Activated CD4-positive, alpha-beta T cell treated with anti-CD3 and anti-CD28 coated beads, Interleukin-2, amount 10 ng/mL, durations not matched to agents 7 days and 5 days (primary cell): Measurements from ENCODE around the gene MEIOB. TPM values are rescaled to one million over a fixed set of nuclear protein-coding genes. Genes with fewer than 3 reads are reported as not detected.
"Not testable (repeated sequence)": the region's sequence is repeated elsewhere in the genome, so short reads cannot be mapped to it uniquely, and the experiment has no call there.

Experiments
- CTCF ChIA-PET: fragments of 350-600 bp; sonication (Branson Sonifier 250); formaldehyde crosslinking; loops from one replicate; lab custom pipeline; 2021; ENCODE audit warnings: antibody characterized with exemption; lab: Charles Lee
- POLR2A ChIA-PET: fragments of 350-600 bp; sonication (Branson Sonifier 250); formaldehyde crosslinking; loops from one replicate; lab custom pipeline; 2021; ENCODE audit warnings: antibody characterized with exemption; lab: Charles Lee
- DNase-seq: peaks from one replicate; pipeline ENCODE4 v3.0.0-alpha.2; 2020
- H3K27ac Mint-ChIP-seq: one replicate; pipeline ENCODE4 v1.8.0; 2021; ENCODE audit warnings: mild to moderate bottlenecking, moderate library complexity, mixed read lengths
- H3K27me3 Mint-ChIP-seq: one replicate; pipeline ENCODE4 v1.8.0; 2021; ENCODE audit warnings: mixed read lengths
- H3K36me3 Mint-ChIP-seq: one replicate; pipeline ENCODE4 v1.8.0; 2021; ENCODE audit warnings: low read depth, mixed read lengths
- H3K4me1 Mint-ChIP-seq: one replicate; pipeline ENCODE4 v1.8.0; 2021; ENCODE audit warnings: mixed read lengths
- H3K4me3 Mint-ChIP-seq: one replicate; pipeline ENCODE4 v1.8.0; 2021; ENCODE audit warnings: mild to moderate bottlenecking, moderate library complexity, mixed read lengths
- H3K9me3 Mint-ChIP-seq: one replicate; pipeline ENCODE4 v1.8.0; 2021; ENCODE audit warnings: mixed read lengths
- total RNA-seq, 2 experiments: library from RNA; stranded (reverse); gene quantifications; one replicate each; pipeline ENCODE4 v1.2.3, GENCODE V29; 2021

The MEIOB gene
- total RNA-seq, 2 experiments from 2014 or later = not detected

DNA sequence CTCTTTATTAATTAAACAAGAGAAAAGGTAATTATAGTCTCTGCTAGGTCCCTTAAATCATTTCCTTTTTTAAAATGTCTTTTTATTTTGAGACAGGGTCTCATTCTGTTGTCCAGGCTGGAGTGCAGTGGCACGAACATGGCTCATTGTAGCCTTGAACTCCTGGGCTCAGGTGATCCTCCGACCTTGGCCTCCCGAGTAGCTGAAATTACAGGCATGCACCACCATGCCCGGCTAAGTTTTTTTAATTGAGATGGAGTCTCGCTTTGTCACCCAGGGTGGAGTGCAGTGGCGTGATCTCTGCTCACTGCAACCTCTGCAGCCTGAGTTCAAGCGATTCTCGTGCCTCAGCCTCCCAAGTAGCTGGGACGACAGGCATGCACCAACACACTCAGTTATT, 9.2 kb upstream of the MEIOB start:
- DNase-seq, H3K4me1 Mint-ChIP-seq, H3K9me3 Mint-ChIP-seq, CTCF ChIA-PET, H3K27ac Mint-ChIP-seq, POLR2A ChIA-PET, H3K36me3 Mint-ChIP-seq, H3K4me3 Mint-ChIP-seq: not testable (repeated sequence)
- peaks cover 18% of the 10 kb centered on the region for H3K27me3 Mint-ChIP-seq

DNA sequence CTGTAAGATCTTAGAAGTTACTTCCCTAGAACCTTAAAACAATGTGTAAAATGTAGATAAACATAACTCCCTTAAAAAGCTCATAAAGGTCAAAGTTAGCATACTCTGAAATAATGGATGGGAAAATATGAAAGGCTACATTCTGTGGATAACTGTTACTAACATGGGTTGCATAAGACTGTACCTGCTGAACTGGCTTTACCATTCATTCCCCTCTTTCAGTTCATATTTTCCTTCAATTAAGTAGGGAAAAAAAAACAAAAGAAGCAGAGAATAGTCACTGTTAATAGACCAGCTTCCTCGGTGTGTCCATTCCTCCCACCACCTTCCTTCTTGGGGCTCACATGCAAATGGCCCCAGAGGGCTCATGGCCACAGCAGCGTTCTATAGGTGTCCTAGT, 7.5 kb upstream of the MEIOB start:
- no peak for DNase-seq
- POLR2A ChIA-PET = no interaction called here
- peaks cover 24% of the 10 kb centered on the region for H3K27me3 Mint-ChIP-seq
- H3K36me3 Mint-ChIP-seq = no peaks in the 10 kb centered on the region
- H3K27ac Mint-ChIP-seq = no peak overlapping the region
- H3K4me3 Mint-ChIP-seq = no peak overlapping the region
- H3K4me1 Mint-ChIP-seq = no peaks in the 10 kb centered on the region
- CTCF ChIA-PET = no interaction called here
- no peaks in the 10 kb centered on the region for H3K9me3 Mint-ChIP-seq

DNA sequence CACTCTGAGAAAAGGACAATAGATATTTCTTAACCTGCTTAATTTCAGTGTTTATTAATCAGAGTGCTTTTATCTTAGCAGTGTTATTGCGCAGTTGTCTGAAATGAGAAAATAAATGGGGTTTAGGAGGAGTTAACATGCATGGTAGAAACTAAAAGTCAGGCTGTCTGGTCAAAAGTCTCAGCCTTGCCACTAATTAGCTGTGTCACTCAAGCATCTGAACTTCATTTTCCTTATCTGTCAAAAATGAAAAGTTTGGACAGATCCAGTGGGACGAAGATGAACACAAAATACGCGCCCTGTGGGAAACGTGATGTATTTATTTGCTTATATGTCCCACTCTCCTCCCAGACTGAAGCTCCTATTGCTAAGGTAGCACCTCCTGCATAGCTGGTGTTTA, 6.3 kb upstream of the MEIOB start:
- POLR2A ChIA-PET = no interaction called here
- CTCF ChIA-PET = interaction anchor here (1.7 to 2.0 kb wide), 2 partner anchors 17 to 19 kb away, joined by 3 to 5 read pairs; no protein-coding TSS in a partner anchor
- DNase-seq = no peak
- Mint-ChIP-seq H3K4me3 (no peak overlapping the region), H3K27ac (no peak overlapping the region), H3K27me3 (peaks cover 27% of the 10 kb centered on the region), H3K9me3 (no peaks in the 10 kb centered on the region), H3K36me3 (no peaks in the 10 kb centered on the region), H3K4me1 (no peaks in the 10 kb centered on the region)

DNA sequence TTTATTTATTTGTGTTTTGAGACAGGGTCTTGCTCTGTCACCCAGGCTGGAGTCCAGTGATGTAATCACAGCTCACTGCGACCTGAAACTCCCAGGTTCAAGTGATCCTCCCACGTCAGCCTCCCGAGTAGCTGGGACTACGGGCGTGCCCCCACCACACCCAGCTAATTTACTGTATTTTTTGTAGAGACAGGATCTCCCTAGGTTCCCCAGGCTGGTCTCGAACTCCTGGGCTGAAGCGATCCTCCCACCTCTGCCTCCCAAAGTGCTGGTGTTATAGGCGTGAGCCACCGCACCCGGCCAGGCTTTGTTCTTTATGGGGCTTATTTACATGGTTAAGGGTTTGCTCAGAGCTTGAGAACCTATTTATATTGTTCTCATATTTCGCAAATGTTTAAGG, 5.8 kb upstream of the MEIOB start:
- ChIA-PET CTCF (interaction anchor here (1.7 to 2.0 kb wide), 2 partner anchors 16 to 18 kb away, joined by 3 to 5 read pairs; no protein-coding TSS in a partner anchor), POLR2A (no interaction called here)
- no peak overlapping the region for H3K4me3 Mint-ChIP-seq
- no peaks in the 10 kb centered on the region for H3K9me3 Mint-ChIP-seq
- DNase-seq = no peak
- H3K36me3 Mint-ChIP-seq = no peaks in the 10 kb centered on the region
- H3K27me3 Mint-ChIP-seq = peaks cover 27% of the 10 kb centered on the region
- no peaks in the 10 kb centered on the region for H3K4me1 Mint-ChIP-seq
- no peak overlapping the region for H3K27ac Mint-ChIP-seq

DNA sequence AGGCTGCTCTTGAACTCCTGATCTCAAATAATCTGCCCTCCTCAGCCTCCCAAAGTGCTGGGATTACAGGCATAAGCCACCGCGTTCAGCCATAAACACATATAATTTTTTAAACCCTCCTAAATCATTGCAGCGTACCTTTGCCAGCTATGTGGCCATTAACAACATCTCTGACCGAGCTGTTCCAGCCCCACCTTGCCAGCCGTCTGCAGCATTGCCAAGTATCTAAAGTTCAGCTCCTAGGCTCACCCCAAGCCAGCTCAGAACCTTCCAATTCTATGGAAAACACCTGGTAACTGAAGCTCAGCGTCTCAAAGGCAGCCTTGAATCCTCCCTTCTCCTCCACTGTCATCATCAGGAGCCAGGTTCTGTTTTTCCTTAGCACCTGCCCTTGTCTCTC, 5.1 kb upstream of the MEIOB start:
- no peak overlapping the region for H3K27ac Mint-ChIP-seq
- no peaks in the 10 kb centered on the region for H3K9me3 Mint-ChIP-seq
- no peaks in the 10 kb centered on the region for H3K36me3 Mint-ChIP-seq
- H3K27me3 Mint-ChIP-seq = peaks cover 34% of the 10 kb centered on the region
- CTCF ChIA-PET = interaction anchor here (0.5 to 2.0 kb wide), 4 partner anchors 16 to 279 kb away, joined by 3 to 5 read pairs (median 4); no protein-coding TSS in a partner anchor
- POLR2A ChIA-PET = no interaction called here
- peaks cover 5% of the 10 kb centered on the region for H3K4me1 Mint-ChIP-seq
- no peak overlapping the region for H3K4me3 Mint-ChIP-seq
- DNase-seq = no peak

DNA sequence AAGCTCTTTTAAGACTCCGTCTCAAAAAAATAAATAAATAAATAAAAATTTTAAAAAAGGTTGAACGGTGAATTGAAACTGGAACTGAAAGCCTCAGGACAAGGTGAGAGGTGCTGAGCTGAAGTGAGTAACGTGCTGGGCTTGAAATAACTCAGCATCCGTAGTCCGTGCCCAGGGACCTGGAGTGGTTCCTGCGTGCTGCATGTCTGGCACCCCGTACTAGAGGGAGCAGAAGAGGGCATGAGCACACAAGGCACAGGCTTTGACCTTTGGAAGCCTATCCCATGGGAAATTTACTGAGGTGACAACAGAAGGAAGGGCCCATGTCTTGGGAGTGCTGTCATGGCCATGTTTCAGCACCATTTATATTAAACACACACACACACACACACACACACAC, 4.5 kb upstream of the MEIOB start:
- ChIA-PET CTCF (interaction anchor here (0.9 to 1.3 kb wide), 3 partner anchors 12 to 146 kb away, joined by 3 to 4 read pairs (median 3); no protein-coding TSS in a partner anchor), POLR2A (no interaction called here)
- Mint-ChIP-seq H3K27ac (no peak overlapping the region), H3K27me3 (peaks cover 34% of the 10 kb centered on the region), H3K4me3 (no peak overlapping the region), H3K36me3 (no peaks in the 10 kb centered on the region), H3K4me1 (peaks cover 5% of the 10 kb centered on the region), H3K9me3 (no peaks in the 10 kb centered on the region)
- no peak for DNase-seq

DNA sequence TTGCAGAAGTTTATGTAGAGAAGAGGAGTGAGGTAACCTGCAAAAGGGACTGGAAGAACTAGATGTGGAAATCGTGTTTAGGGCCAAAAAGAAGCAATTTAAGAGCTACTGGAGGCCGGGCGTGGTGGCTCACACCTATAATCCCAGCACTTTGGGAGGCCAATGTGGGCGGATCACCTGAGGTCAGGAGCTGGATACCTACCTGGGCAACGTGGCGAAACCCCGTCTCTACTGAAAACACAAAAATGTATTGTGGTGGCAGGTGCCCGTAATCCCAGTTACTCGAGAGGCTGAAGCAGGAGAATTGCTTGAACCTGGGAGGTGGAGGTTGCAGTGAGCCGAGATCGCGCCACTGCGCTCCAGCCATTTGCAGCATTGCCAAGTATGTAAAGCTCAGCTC, 4.1 kb upstream of the MEIOB start:
- CTCF ChIA-PET = interaction anchor here (1.2 to 1.3 kb wide), 2 partner anchors 12 to 147 kb away, joined by 3 read pairs; no protein-coding TSS in a partner anchor
- H3K4me3 Mint-ChIP-seq = not testable (repeated sequence)

DNA sequence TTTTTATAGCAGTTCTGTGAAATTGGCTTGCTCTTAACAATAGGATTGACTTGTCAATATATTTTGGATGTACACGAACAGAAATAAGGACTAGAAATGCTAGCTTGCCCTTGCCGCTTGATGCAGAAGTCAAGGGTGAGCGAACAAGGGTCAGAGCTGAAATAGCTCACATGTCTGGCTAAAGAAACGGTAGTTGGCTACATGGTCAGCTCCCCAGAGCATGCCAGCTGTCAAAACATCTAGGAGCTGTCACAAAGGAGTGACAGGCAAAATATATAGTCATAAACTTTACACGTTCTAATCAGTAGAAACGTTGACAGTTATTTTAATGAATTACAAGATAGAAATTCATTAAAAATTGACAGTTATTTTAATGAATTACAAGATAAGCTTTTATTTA, 2.9 kb upstream of the MEIOB start:
- POLR2A ChIA-PET = no interaction called here
- H3K27ac Mint-ChIP-seq = no peak overlapping the region
- DNase-seq = no peak
- H3K27me3 Mint-ChIP-seq = peaks cover 39% of the 10 kb centered on the region
- H3K4me3 Mint-ChIP-seq = no peak overlapping the region
- no peaks in the 10 kb centered on the region for H3K36me3 Mint-ChIP-seq
- no peaks in the 10 kb centered on the region for H3K9me3 Mint-ChIP-seq
- peaks cover 5% of the 10 kb centered on the region for H3K4me1 Mint-ChIP-seq
- CTCF ChIA-PET = no interaction called here

More for the DNA sequence above, 4.1 kb upstream of the MEIOB start:
- H3K27ac Mint-ChIP-seq, H3K4me1 Mint-ChIP-seq, H3K36me3 Mint-ChIP-seq, POLR2A ChIA-PET, DNase-seq, H3K9me3 Mint-ChIP-seq: not testable (repeated sequence)
- H3K27me3 Mint-ChIP-seq = peaks cover 34% of the 10 kb centered on the region

DNA sequence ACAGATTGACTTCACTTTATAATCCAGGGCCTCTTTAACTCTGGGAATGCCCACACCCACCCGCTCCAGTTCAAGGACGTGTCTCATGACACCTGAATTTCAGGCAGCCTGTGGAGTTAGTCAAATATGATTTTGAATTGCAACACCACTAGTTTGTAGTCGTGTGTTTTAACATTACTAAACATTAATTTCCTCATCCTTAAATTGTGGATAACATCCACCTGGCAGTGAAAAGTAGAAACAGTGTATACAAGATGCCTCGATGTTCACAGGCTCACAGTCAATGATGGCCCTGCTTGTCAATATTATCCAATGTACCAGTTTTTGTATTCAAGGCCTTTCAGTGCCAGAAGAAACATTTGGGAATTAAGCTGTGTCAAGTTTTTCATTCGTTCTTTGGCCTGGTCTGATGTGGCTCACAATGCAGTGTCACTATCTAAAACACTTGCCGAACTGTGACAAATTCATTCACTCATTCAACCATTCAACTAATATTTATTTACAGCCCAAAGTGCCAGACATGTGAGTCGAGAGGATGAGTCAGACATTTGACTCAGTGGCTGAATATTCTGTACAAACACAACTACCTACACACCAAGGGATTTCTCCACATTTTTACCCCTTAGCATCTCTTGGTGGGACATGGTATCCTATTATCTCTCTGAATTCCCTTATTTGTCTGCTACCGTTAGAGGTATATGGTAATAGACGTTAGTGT, 1.4 kb downstream of the MEIOB start:
- H3K4me3 Mint-ChIP-seq = no peak overlapping the region
- ChIA-PET CTCF (interaction anchor here (0.8 to 1.0 kb wide), 2 partner anchors 11 to 53 kb away, joined by 3 to 4 read pairs; no protein-coding TSS in a partner anchor), POLR2A (no interaction called here)
- no peaks in the 10 kb centered on the region for H3K36me3 Mint-ChIP-seq
- no peak overlapping the region for H3K27ac Mint-ChIP-seq
- peaks cover 5% of the 10 kb centered on the region for H3K4me1 Mint-ChIP-seq
- DNase-seq = no peak
- peaks cover 29% of the 10 kb centered on the region for H3K27me3 Mint-ChIP-seq
- no peaks in the 10 kb centered on the region for H3K9me3 Mint-ChIP-seq

DNA sequence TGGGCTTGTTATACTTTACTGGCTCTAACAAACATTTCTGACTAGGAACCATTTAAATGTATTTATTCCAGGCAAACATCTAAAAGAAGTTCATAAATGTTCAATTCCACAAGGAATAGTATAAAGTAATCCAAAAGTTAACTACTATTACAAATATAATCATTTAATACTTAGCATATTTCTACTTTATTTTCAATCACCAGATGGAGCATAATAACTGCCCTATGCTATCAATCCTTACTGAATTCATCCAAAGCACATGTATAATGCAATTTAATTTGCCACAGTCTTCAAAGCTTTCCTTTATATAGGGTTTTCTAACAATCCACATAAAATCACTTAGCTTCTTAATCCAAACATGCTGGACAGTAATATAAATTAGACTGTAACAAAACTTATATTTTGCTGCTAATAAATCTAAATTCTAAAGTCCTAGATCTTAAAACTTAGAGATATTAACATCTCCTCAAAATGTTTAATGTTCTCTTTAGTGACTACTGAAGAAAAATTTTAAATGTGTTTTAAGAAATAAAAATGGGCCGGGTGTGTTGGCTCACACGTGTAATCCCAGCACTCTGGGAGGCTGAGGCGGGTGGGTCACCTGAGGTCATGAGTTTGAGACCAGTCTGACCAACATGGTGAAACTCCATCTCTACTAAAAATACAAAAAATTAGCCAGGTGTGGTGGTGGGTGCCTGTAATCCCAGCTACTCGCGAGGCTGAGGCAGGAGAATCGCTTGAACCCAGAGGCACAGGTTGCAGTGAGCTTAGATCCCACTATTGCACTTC, 5.9 kb downstream of the MEIOB start:
- CTCF ChIA-PET = interaction anchor here (1.3 kb wide), 1 partner anchor 39 kb away, joined by 3 read pairs; the partner anchor contains the start of genes FAHD1 and HAGH
- H3K27me3 Mint-ChIP-seq = peaks cover 19% of the 10 kb centered on the region
- no peak for DNase-seq
- H3K4me1 Mint-ChIP-seq = no peaks in the 10 kb centered on the region
- H3K9me3 Mint-ChIP-seq = no peaks in the 10 kb centered on the region
- H3K27ac Mint-ChIP-seq = no peak overlapping the region
- no peak overlapping the region for H3K4me3 Mint-ChIP-seq
- POLR2A ChIA-PET = interaction anchor here (0.6 kb wide), 1 partner anchor 46 kb away, joined by 3 read pairs; no protein-coding TSS in a partner anchor
- H3K36me3 Mint-ChIP-seq = no peaks in the 10 kb centered on the region

DNA sequence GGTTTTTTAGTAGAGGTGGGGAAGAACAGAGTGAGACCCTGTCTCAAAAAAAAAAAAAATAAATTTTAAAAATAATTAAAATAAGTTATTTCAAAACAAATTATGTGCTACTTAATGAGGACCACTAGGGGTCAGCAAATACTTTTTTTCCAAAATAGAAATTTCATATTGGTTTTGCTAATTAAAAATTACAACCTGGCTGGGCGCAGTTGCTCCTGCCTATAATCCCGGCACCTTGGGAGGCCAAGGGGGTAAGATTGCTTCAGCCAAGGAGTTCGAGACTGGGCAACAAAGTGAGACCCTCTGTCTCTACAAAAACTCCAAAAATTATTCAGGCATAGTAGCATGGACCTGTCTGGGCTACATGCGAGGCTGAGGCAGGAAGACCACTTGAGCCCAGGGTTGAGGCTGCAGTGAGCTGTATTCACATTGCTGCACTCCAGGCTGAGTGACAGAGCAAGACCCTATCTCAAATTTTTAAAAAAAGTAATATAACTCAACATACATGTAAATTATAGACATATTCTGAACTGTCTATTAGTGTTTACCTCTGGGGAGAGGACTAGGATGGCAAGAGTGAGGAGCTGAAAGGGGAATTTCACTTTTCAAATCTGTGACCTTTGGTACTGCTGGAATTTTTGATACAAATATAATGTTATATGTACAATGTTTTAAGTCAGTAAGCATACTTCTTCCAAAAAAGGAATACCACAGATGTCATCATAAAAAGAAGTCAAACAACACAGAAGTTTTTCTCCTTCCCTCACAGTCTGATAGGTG, 8.1 kb downstream of the MEIOB start:
- no peak overlapping the region for H3K27ac Mint-ChIP-seq
- H3K27me3 Mint-ChIP-seq = peaks cover 26% of the 10 kb centered on the region
- no peaks in the 10 kb centered on the region for H3K4me1 Mint-ChIP-seq
- H3K9me3 Mint-ChIP-seq = no peaks in the 10 kb centered on the region
- no peaks in the 10 kb centered on the region for H3K36me3 Mint-ChIP-seq
- POLR2A ChIA-PET = no interaction called here
- DNase-seq = no peak
- H3K4me3 Mint-ChIP-seq = no peak overlapping the region
- CTCF ChIA-PET = interaction anchor here (1.2 kb wide), 1 partner anchor 12 kb away, joined by 3 read pairs; no protein-coding TSS in a partner anchor

DNA sequence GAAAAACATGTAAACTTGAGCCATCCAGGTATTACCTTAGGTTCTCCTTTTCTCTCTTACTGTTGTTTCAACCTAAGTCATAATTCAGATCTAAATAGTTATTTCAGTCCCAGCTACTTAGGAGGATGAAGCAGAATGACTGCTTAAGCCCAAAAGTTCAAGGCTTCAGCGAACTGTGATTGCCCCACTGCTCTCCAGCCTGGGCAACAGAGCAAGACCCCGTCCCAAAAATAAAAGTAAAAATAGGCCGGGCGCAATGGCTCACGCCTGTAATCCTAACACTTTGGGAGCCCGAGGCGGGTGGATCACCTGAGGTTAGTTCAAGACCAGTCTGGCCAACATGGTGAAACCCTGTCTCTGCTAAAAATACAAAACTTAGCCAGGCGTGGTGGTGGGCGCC, 9.6 kb downstream of the MEIOB start:
- CTCF ChIA-PET = interaction anchor here (0.6 kb wide), 1 partner anchor 27 kb away, joined by 4 read pairs; no protein-coding TSS in a partner anchor
- no peak overlapping the region for H3K27ac Mint-ChIP-seq
- H3K4me1 Mint-ChIP-seq = no peaks in the 10 kb centered on the region
- POLR2A ChIA-PET = no interaction called here
- DNase-seq = no peak
- no peaks in the 10 kb centered on the region for H3K36me3 Mint-ChIP-seq
- H3K9me3 Mint-ChIP-seq = no peaks in the 10 kb centered on the region
- H3K4me3 Mint-ChIP-seq = no peak overlapping the region
- peaks cover 38% of the 10 kb centered on the region for H3K27me3 Mint-ChIP-seq
